ENCODE measurements around the gene TEX9. TPM values are rescaled to one million over a fixed set of nuclear protein-coding genes. Genes with fewer than 3 reads are reported as not detected.
"Not testable (repeated sequence)": the region's sequence is repeated elsewhere in the genome, so short reads cannot be mapped to it uniquely, and the experiment has no call there.

Gene TEX9
- total and polyA plus RNA-seq, 3 experiments from 2014 or later = 0.25 to 1.8 (median 1.2) TPM

DNA sequence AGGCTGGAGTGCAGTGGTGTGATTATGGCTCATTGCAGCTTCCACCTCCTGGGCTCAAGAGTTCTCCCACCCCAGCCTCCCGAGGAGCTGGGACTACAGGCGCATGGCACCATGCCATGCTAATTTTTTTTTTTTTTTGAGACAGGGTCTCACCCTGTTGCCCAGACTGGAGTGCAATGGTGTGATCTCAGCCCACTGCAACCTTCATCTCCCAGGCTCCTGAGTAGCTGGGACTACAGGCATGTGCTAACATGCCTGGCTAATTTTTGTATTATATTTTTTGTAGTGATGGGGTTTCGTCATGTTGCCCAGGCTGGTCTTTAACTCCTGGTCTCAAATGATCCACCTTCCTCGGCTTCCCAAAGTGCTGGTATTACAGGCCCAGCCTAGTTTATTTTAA is 4.0 kb downstream of the TEX9 start:
- peaks cover 0 to 3% (median 2%) of the 10 kb centered on the region in 3 donors for H3K36me3 Mint-ChIP-seq
- peaks cover 0 to 9% (median 8%) of the 10 kb centered on the region in 5 donors for H3K9me3 Mint-ChIP-seq
- peaks cover 15 to 18% (median 18%) of the 10 kb centered on the region in 3 donors for H3K4me1 Mint-ChIP-seq
- ChIA-PET POLR2A (no interaction called here), CTCF (no interaction called here)
- Histone ChIP-seq H3K4me3 (ENCODE audit: low read length) (no peak overlapping the region), H3K9me3 (ENCODE audit: low read length) (no peaks in the 10 kb centered on the region), H3K27me3 (ENCODE audit: insufficient read depth, low read length, poor library complexity, severe bottlenecking) (peaks cover 9% of the 10 kb centered on the region), H3K27ac (ENCODE audit: low read depth, low read length) (no peak overlapping the region), H3K36me3 (ENCODE audit: insufficient read depth, low read length) (no peaks in the 10 kb centered on the region), H3K4me1 (ENCODE audit: insufficient read depth, low read length) (peaks cover 8% of the 10 kb centered on the region)
- no peak overlapping the region for H3K27ac Mint-ChIP-seq
- no peak overlapping the region for H3K4me3 Mint-ChIP-seq
- peaks cover 27 to 70% of the 10 kb centered on the region in 2 donors for H3K27me3 Mint-ChIP-seq
- DNase-seq = no peak

DNA sequence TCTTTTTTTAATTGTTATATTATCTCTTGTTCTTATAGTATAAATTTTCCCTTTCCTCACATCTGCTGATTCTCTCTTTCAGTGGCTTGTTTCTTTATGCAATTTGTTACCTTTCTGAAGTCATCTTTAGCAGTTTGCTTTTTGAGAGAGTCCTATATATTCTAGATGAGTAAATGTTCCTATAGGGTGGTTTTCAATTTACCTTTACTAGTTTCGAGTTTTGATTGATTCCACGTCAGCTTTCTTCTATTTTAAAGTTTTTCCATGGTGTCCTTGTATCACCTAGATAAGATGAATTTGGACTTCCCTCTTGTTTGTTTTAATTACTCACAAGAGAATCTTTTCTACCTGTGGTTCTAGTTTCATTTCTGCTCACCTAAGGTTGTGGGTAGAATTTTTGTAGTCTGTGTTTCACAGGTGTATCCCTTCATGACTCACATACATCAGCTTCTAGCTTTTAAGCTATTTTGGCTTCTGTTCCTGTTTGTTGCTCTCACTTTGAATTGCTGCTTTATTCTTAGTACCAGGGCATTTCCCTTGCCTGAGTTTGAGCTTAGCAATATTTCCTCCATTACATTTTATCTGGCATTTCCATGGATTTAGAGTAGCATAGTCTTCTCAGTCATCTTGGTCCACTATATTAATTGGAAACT is 6.4 kb downstream of the TEX9 start:
- Mint-ChIP-seq H3K4me1 (no peaks in the 10 kb centered on the region), H3K9me3 (peaks cover 0 to 4% (median 2%) of the 10 kb centered on the region in 5 donors), H3K36me3 (no peaks in the 10 kb centered on the region), H3K4me3 (no peak overlapping the region), H3K27me3 (peaks cover 18 to 54% of the 10 kb centered on the region in 2 donors), H3K27ac (no peak overlapping the region)
- DNase-seq = no peak
- CTCF ChIA-PET = no interaction called here
- H3K36me3 ChIP-seq (ENCODE audit: insufficient read depth, low read length) = no peaks in the 10 kb centered on the region
- no peaks in the 10 kb centered on the region for H3K9me3 ChIP-seq (ENCODE audit: low read length)
- peaks cover 6% of the 10 kb centered on the region for H3K27me3 ChIP-seq (ENCODE audit: insufficient read depth, low read length, poor library complexity, severe bottlenecking)
- H3K27ac ChIP-seq (ENCODE audit: low read depth, low read length) = no peak overlapping the region
- no peak overlapping the region for H3K4me3 ChIP-seq (ENCODE audit: low read length)
- POLR2A ChIA-PET = no interaction called here
- H3K4me1 ChIP-seq (ENCODE audit: insufficient read depth, low read length) = no peaks in the 10 kb centered on the region

DNA sequence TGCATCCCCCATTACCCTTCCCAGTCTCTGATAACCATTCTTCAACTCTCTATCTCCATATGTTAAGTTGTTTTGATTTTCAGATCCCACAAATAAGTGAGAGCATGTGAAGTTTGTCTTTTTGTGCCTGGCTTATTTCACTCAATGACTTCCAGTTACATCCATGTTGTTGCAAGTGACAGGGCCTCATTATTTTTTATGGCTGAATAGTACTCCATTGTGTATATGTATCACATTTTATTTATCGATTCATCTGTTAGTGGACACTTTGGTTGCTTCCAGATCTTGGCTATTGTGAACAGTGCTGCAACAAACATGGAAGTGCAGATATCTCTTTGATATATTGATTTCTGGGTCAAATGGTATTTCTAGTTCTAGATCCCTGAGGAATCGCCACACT is 9.5 kb downstream of the TEX9 start:
- Mint-ChIP-seq H3K9me3 (peaks cover 6 to 23% (median 18%) of the 10 kb centered on the region in 5 donors), H3K27me3 (peaks cover 12 to 58% of the 10 kb centered on the region in 2 donors)
- H3K4me3 Mint-ChIP-seq; H3K36me3 Mint-ChIP-seq; H3K4me1 Mint-ChIP-seq; POLR2A ChIA-PET; H3K4me3 ChIP-seq (ENCODE audit: low read length); H3K27me3 ChIP-seq (ENCODE audit: insufficient read depth, low read length, poor library complexity, severe bottlenecking); H3K36me3 ChIP-seq (ENCODE audit: insufficient read depth, low read length); CTCF ChIA-PET; H3K27ac Mint-ChIP-seq; DNase-seq; H3K9me3 ChIP-seq (ENCODE audit: low read length); H3K27ac ChIP-seq (ENCODE audit: low read depth, low read length); H3K4me1 ChIP-seq (ENCODE audit: insufficient read depth, low read length): not testable (repeated sequence)

DNA sequence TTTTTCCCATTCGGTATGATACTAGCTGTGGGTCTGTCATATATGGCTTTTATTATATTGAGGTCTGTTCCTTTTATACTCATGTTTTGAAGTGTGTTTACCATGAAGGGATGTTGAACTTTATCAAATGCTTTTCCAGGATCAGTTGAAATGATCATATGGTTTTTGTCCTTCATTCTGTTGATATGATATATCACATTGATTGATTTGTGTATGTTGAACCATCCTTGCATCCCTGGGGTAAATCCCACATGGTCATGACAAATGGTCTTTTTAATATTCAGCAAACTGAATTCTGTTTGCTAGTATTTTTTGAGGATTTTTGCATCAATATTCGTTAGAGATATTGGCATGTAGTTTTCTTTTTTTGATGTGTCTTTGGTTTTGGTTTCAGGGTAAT is 12.6 kb downstream of the TEX9 start:
- not testable (repeated sequence) for H3K27me3 ChIP-seq (ENCODE audit: insufficient read depth, low read length, poor library complexity, severe bottlenecking)

DNA sequence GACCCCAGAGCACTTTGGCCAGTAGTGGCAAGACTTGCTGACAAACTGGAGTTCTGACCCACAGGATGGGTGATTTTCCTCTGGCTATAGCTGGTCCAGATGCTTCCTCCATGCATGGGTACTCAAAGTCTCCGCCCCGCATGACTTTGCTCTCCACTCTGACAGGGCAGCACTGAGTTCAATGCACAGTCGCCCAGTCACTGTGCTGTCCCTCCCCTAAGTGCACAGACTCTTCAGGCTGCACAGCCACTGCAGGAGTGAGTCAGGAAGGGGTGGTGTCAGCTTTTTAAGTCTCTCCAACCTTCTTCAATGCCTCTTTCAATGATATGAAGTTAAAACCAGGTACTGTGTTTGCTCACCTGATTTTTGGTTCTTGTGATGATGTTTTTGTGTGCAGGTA is 17.8 kb downstream of the TEX9 start:
- ChIA-PET POLR2A (no interaction called here), CTCF (no interaction called here)
- Mint-ChIP-seq H3K27ac (no peak overlapping the region), H3K4me3 (no peak overlapping the region), H3K36me3 (peaks cover 0 to 1% (median 0%) of the 10 kb centered on the region in 3 donors), H3K9me3 (peaks cover 14 to 30% (median 24%) of the 10 kb centered on the region in 5 donors), H3K27me3 (peaks cover 3 to 37% of the 10 kb centered on the region in 2 donors), H3K4me1 (no peaks in the 10 kb centered on the region)
- no peaks in the 10 kb centered on the region for H3K36me3 ChIP-seq (ENCODE audit: insufficient read depth, low read length)
- no peak overlapping the region for H3K4me3 ChIP-seq (ENCODE audit: low read length)
- no peaks in the 10 kb centered on the region for H3K9me3 ChIP-seq (ENCODE audit: low read length)
- no peak overlapping the region for H3K27ac ChIP-seq (ENCODE audit: low read depth, low read length)
- H3K4me1 ChIP-seq (ENCODE audit: insufficient read depth, low read length) = no peaks in the 10 kb centered on the region
- DNase-seq = no peak
- no peaks in the 10 kb centered on the region for H3K27me3 ChIP-seq (ENCODE audit: insufficient read depth, low read length, poor library complexity, severe bottlenecking)

More for the DNA sequence above, 12.6 kb downstream of the TEX9 start:
- Mint-ChIP-seq H3K27me3 (peaks cover 6 to 40% of the 10 kb centered on the region in 2 donors), H3K9me3 (peaks cover 13 to 38% (median 30%) of the 10 kb centered on the region in 5 donors)
- H3K27ac Mint-ChIP-seq; H3K4me3 Mint-ChIP-seq; CTCF ChIA-PET; H3K4me1 Mint-ChIP-seq; H3K4me3 ChIP-seq (ENCODE audit: low read length); H3K27ac ChIP-seq (ENCODE audit: low read depth, low read length); H3K4me1 ChIP-seq (ENCODE audit: insufficient read depth, low read length); DNase-seq; H3K9me3 ChIP-seq (ENCODE audit: low read length); H3K36me3 Mint-ChIP-seq; POLR2A ChIA-PET; H3K36me3 ChIP-seq (ENCODE audit: insufficient read depth, low read length): not testable (repeated sequence)

DNA sequence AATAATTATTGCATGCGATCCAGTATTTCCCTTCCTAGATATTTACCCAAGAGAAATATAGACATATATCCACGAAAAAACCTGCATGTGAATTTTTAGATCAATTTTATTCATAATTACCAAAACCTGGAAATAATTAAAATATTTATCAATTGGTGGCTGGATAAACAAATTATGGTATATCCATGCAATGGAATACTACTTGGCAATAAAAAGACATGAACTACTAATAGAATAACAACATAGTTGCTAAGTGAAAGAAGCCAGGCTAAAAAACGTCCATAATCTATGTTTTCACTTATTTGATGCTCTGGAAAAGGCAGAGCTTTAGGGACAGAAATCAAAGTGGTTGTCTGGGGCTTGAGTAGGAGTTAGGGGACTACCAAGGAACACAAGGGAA is 20.7 kb downstream of the TEX9 start:
- peaks cover 3 to 14% of the 10 kb centered on the region in 2 donors for H3K27me3 Mint-ChIP-seq

DNA sequence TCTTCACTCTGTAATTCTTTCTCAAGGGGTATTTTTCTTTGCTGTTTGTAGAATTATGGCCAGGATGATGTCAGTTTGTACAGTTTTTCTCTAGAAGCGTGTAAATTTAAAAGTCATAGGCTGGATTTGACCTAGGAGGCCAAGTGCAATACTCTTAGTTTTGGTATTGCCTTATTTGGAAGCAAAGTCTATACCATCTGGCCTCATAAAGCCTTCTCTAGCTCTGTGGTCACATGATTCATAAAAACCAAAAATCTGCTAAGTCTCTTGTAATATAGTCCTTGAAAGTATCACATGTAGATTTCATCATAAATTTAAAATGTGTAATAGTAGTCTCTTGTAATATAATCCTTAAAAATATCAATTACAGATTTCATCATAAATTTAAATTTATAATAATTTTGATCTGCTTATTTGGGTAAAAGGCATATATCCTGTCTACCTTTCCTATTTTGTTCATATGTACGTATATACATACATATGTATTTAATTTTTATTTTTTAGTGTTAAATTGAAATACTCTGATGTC is 25.6 kb downstream of the TEX9 start:
- CTCF ChIA-PET = no interaction called here
- no peaks in the 10 kb centered on the region for H3K36me3 Mint-ChIP-seq
- no peak overlapping the region for H3K4me3 Mint-ChIP-seq
- no peak overlapping the region for H3K27ac Mint-ChIP-seq
- no peaks in the 10 kb centered on the region for H3K27me3 ChIP-seq (ENCODE audit: insufficient read depth, low read length, poor library complexity, severe bottlenecking)
- no peaks in the 10 kb centered on the region for H3K9me3 ChIP-seq (ENCODE audit: low read length)
- H3K4me1 Mint-ChIP-seq = no peaks in the 10 kb centered on the region
- H3K27me3 Mint-ChIP-seq = peaks cover 0 to 4% of the 10 kb centered on the region in 2 donors
- H3K27ac ChIP-seq (ENCODE audit: low read depth, low read length) = no peak overlapping the region
- POLR2A ChIA-PET = no interaction called here
- peaks cover 0 to 2% (median 0%) of the 10 kb centered on the region in 5 donors for H3K9me3 Mint-ChIP-seq
- DNase-seq = no peak
- no peaks in the 10 kb centered on the region for H3K4me1 ChIP-seq (ENCODE audit: insufficient read depth, low read length)
- H3K4me3 ChIP-seq (ENCODE audit: low read length) = no peak overlapping the region
- no peaks in the 10 kb centered on the region for H3K36me3 ChIP-seq (ENCODE audit: insufficient read depth, low read length)

More for the DNA sequence above, 20.7 kb downstream of the TEX9 start:
- Histone ChIP-seq H3K4me1 (ENCODE audit: insufficient read depth, low read length) (no peaks in the 10 kb centered on the region), H3K36me3 (ENCODE audit: insufficient read depth, low read length) (no peaks in the 10 kb centered on the region), H3K27ac (ENCODE audit: low read depth, low read length) (no peak overlapping the region), H3K9me3 (ENCODE audit: low read length) (no peaks in the 10 kb centered on the region), H3K27me3 (ENCODE audit: insufficient read depth, low read length, poor library complexity, severe bottlenecking) (no peaks in the 10 kb centered on the region), H3K4me3 (ENCODE audit: low read length) (no peak overlapping the region)
- Mint-ChIP-seq H3K4me3 (no peak overlapping the region), H3K36me3 (peaks cover 0 to under 1% (median 0%) of the 10 kb centered on the region in 3 donors), H3K4me1 (no peaks in the 10 kb centered on the region), H3K27ac (no peak overlapping the region), H3K9me3 (peaks cover 2 to 6% (median 3%) of the 10 kb centered on the region in 5 donors)
- ChIA-PET CTCF (no interaction called here), POLR2A (no interaction called here)
- DNase-seq = no peak

DNA sequence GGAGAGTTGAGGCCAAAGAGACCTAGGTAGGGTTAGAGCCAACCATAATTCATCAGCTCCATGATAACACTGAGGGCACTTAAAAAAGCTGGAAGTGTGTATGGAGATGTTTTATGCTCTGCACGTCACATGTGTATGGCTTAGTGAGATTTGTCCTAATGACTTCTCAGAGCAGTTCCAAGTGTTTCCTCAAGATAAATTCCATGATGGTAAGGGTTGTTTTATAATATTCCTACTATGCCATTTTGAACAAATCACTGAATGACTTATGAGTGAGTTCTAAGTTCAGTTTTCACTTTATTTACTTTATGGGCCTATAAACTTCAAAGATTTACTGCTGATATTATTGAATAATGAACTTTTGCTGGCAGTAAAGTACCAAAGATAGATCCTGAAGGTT is 28.1 kb downstream of the TEX9 start:
- H3K9me3 Mint-ChIP-seq = peaks cover 0 to 3% (median 0%) of the 10 kb centered on the region in 5 donors
- POLR2A ChIA-PET = no interaction called here
- no peaks in the 10 kb centered on the region for H3K4me1 ChIP-seq (ENCODE audit: insufficient read depth, low read length)
- CTCF ChIA-PET = no interaction called here
- H3K4me1 Mint-ChIP-seq = no peaks in the 10 kb centered on the region
- H3K27ac ChIP-seq (ENCODE audit: low read depth, low read length) = no peak overlapping the region
- no peak overlapping the region for H3K27ac Mint-ChIP-seq
- H3K4me3 ChIP-seq (ENCODE audit: low read length) = no peak overlapping the region
- H3K27me3 Mint-ChIP-seq = peaks cover 1 to 12% of the 10 kb centered on the region in 2 donors
- H3K27me3 ChIP-seq (ENCODE audit: insufficient read depth, low read length, poor library complexity, severe bottlenecking) = no peaks in the 10 kb centered on the region
- H3K36me3 ChIP-seq (ENCODE audit: insufficient read depth, low read length) = no peaks in the 10 kb centered on the region
- DNase-seq = no peak
- H3K9me3 ChIP-seq (ENCODE audit: low read length) = no peaks in the 10 kb centered on the region
- H3K4me3 Mint-ChIP-seq = no peak overlapping the region
- H3K36me3 Mint-ChIP-seq = no peaks in the 10 kb centered on the region
